Neural cell (in vitro differentiated cells): ENCODE results near the gene SDCBP2. TPM values are rescaled to one million over a fixed set of nuclear protein-coding genes. Genes with fewer than 3 reads are reported as not detected.

Experiments used
- H2AFZ ChIP-seq: fragments of 200-600, 300-800 bp; sonication (generic), shearing (Covaris generic); 2 replicates; pipeline ENCODE4 v1.6.0; 2014; ENCODE audit warnings: low read depth, mild to moderate bottlenecking, antibody characterized with exemption, low read length, moderate library complexity
- H3F3A ChIP-seq: fragments of 200-600 bp; shearing (Covaris generic); 2 replicates; pipeline ENCODE4 v1.6.1; 2016; ENCODE audit warnings: mild to moderate bottlenecking, moderate library complexity, mixed read lengths, antibody characterized with exemption, low read length; ENCODE audit not compliant: insufficient read depth, poor library complexity, severe bottlenecking
- H3K27ac ChIP-seq: fragments of 200-600, 300-800 bp; sonication (generic), shearing (Covaris generic); 2 replicates; pipeline ENCODE4 v1.5.1; 2014; ENCODE audit warnings: mild to moderate bottlenecking, low read length, moderate library complexity
- H3K27me3 ChIP-seq: fragments of 300-800, 200-600 bp; sonication (generic), shearing (Covaris generic); 2 replicates; pipeline ENCODE4 v1.6.0; 2014; ENCODE audit warnings: mild to moderate bottlenecking, low read depth, low read length, moderate library complexity; ENCODE audit not compliant: insufficient read depth
- H3K36me3 ChIP-seq: fragments of 300-800, 200-600 bp; sonication (generic), shearing (Covaris generic); 2 replicates; pipeline ENCODE4 v1.5.1; 2014; ENCODE audit warnings: mild to moderate bottlenecking, antibody characterized with exemption, low read length, moderate library complexity; ENCODE audit not compliant: insufficient read depth
- H3K4me2 ChIP-seq: fragments of 300-800, 200-600 bp; sonication (generic), shearing (Covaris generic); 2 replicates; pipeline ENCODE4 v1.6.0; 2014; ENCODE audit warnings: mild to moderate bottlenecking, low read length
- H3K4me3 ChIP-seq: fragments of 300-800, 200-600 bp; sonication (generic), shearing (Covaris generic); 2 replicates; pipeline ENCODE4 v1.5.1; 2014; ENCODE audit warnings: mild to moderate bottlenecking, low read length, moderate library complexity
- H3K79me2 ChIP-seq: fragments of 200-600 bp; shearing (Covaris generic); replicated peaks from 2 replicates; pipeline ENCODE4 v1.6.0; 2014; ENCODE audit warnings: mild to moderate bottlenecking, low read length, moderate library complexity; ENCODE audit not compliant: insufficient read depth
- H3K9ac ChIP-seq: fragments of 300-800, 200-600 bp; sonication (generic), shearing (Covaris generic); 2 replicates; pipeline ENCODE4 v1.6.1; 2016; ENCODE audit warnings: mild to moderate bottlenecking, low read length, mixed read lengths
- H3K9me2 ChIP-seq: fragments of 200-600 bp; shearing (Covaris generic); 2 replicates; pipeline ENCODE4 v1.6.1; 2016; ENCODE audit warnings: mild to moderate bottlenecking, low read length, mixed read lengths; ENCODE audit not compliant: insufficient read depth
- H3K9me3 ChIP-seq: fragments of 200-600, 300-800 bp; sonication (generic), shearing (Covaris generic); 2 replicates; pipeline ENCODE4 v1.6.1; 2016; ENCODE audit warnings: mild to moderate bottlenecking, mixed run types, low read length, moderate library complexity, mixed read lengths
- H4K20me1 ChIP-seq: fragments of 200-600 bp; shearing (Covaris generic); 2 replicates; pipeline ENCODE4 v1.6.1; 2016; ENCODE audit warnings: mild to moderate bottlenecking, mixed run types; ENCODE audit not compliant: insufficient read depth
- EP300 ChIP-seq: fragments of 450-650 bp; conservative IDR thresholded peaks from 2 replicates; pipeline ENCODE4 v1.6.1; 2014; ENCODE audit warnings: antibody characterized with exemption, mild to moderate bottlenecking, moderate library complexity; ENCODE audit not compliant: poor library complexity, severe bottlenecking
- EZH2 ChIP-seq: fragments of 200-600, 300-800 bp; shearing (Covaris generic), sonication (generic); IDR thresholded peaks from 2 replicates; pipeline ENCODE4 v1.6.1; 2014; ENCODE audit warnings: antibody characterized with exemption, low read length, borderline replicate concordance, mild to moderate bottlenecking; ENCODE audit not compliant: insufficient read depth, poor library complexity, severe bottlenecking
- MXI1 ChIP-seq: fragments of 450-650 bp; conservative IDR thresholded peaks from 2 replicates; pipeline ENCODE4 v1.6.1; 2014; ENCODE audit warnings: antibody characterized with exemption, mild to moderate bottlenecking; ENCODE audit not compliant: poor library complexity, severe bottlenecking
- POLR2AphosphoS5 ChIP-seq: IDR thresholded peaks from 2 replicates; pipeline ENCODE4 v1.6.1; 2012
- RAD21 ChIP-seq: fragments of 450-650 bp; conservative IDR thresholded peaks from 2 replicates; pipeline ENCODE4 v1.6.1; 2014; ENCODE audit warnings: antibody characterized with exemption, mild to moderate bottlenecking, moderate library complexity
- SMC3 ChIP-seq: fragments of 450-650 bp; conservative IDR thresholded peaks from 2 replicates; pipeline ENCODE4 v1.6.1; 2014; ENCODE audit warnings: antibody characterized with exemption, mild to moderate bottlenecking, moderate library complexity; ENCODE audit not compliant: poor library complexity
- TAF1 ChIP-seq: IDR thresholded peaks from 2 replicates; pipeline ENCODE4 v1.6.1; 2012; ENCODE audit warnings: low read depth
- polyA plus RNA-seq: library from polyadenylated mRNA; depleted of rRNA; stranded (reverse); fragments of >200 nt; gene quantifications from 2 replicates; pipeline ENCODE4 v1.2.3, GENCODE V29; 2014
- TF ChIP-seq, protein P1 (sequence below): IDR thresholded peaks from 2 replicates; pipeline ENCODE4 v1.6.1; 2012; ENCODE audit warnings: borderline replicate concordance
- TF ChIP-seq, protein P2 (sequence below): fragments of 450-650 bp; IDR thresholded peaks from 2 replicates; pipeline ENCODE4 v1.5.1; 2014; ENCODE audit warnings: antibody characterized with exemption, mild to moderate bottlenecking, moderate library complexity; ENCODE audit not compliant: poor library complexity, severe bottlenecking

Gene SDCBP2
- polyA plus RNA-seq, 1 donor from 2014 or later = 5.2 TPM

DNA sequence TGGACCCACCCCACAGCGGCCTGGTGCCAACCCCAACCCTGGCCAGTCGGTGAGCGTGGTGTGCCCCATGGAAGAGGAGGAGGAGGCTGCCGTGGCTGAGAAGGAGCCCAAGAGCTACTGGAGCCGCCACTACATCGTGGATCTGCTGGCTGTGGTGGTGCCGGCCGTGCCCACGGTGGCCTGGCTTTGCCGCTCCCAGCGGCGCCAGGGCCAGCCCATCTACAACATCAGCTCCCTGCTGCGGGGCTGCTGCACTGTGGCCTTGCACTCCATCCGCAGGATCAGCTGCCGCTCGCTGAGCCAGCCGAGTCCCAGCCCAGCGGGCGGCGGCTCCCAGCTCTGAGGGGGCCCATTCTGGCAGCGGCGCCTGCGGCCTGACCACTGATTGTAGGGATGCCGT, 23.2 kb downstream of the SDCBP2 start:
- Histone ChIP-seq H4K20me1 (no peaks in the 10 kb centered on the region), H2AFZ (no peak overlapping the region), H3K27me3 (no peaks in the 10 kb centered on the region), H3K4me2 (no peak overlapping the region), H3K36me3 (no peaks in the 10 kb centered on the region), H3K4me3 (no peak overlapping the region), H3K9me3 (no peaks in the 10 kb centered on the region), H3K27ac (no peak overlapping the region), H3K79me2 (no peaks in the 10 kb centered on the region), H3K9ac (no peak overlapping the region), H3F3A (no peaks in the 10 kb centered on the region), H3K9me2 (no peaks in the 10 kb centered on the region)
- TF ChIP-seq MXI1 = no peak
- TF ChIP-seq, protein P1, sequence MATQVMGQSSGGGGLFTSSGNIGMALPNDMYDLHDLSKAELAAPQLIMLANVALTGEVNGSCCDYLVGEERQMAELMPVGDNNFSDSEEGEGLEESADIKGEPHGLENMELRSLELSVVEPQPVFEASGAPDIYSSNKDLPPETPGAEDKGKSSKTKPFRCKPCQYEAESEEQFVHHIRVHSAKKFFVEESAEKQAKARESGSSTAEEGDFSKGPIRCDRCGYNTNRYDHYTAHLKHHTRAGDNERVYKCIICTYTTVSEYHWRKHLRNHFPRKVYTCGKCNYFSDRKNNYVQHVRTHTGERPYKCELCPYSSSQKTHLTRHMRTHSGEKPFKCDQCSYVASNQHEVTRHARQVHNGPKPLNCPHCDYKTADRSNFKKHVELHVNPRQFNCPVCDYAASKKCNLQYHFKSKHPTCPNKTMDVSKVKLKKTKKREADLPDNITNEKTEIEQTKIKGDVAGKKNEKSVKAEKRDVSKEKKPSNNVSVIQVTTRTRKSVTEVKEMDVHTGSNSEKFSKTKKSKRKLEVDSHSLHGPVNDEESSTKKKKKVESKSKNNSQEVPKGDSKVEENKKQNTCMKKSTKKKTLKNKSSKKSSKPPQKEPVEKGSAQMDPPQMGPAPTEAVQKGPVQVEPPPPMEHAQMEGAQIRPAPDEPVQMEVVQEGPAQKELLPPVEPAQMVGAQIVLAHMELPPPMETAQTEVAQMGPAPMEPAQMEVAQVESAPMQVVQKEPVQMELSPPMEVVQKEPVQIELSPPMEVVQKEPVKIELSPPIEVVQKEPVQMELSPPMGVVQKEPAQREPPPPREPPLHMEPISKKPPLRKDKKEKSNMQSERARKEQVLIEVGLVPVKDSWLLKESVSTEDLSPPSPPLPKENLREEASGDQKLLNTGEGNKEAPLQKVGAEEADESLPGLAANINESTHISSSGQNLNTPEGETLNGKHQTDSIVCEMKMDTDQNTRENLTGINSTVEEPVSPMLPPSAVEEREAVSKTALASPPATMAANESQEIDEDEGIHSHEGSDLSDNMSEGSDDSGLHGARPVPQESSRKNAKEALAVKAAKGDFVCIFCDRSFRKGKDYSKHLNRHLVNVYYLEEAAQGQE = no peak
- no peak for TF ChIP-seq RAD21
- no peak for TF ChIP-seq POLR2AphosphoS5
- no peak for TF ChIP-seq TAF1
- TF ChIP-seq, protein P2, sequence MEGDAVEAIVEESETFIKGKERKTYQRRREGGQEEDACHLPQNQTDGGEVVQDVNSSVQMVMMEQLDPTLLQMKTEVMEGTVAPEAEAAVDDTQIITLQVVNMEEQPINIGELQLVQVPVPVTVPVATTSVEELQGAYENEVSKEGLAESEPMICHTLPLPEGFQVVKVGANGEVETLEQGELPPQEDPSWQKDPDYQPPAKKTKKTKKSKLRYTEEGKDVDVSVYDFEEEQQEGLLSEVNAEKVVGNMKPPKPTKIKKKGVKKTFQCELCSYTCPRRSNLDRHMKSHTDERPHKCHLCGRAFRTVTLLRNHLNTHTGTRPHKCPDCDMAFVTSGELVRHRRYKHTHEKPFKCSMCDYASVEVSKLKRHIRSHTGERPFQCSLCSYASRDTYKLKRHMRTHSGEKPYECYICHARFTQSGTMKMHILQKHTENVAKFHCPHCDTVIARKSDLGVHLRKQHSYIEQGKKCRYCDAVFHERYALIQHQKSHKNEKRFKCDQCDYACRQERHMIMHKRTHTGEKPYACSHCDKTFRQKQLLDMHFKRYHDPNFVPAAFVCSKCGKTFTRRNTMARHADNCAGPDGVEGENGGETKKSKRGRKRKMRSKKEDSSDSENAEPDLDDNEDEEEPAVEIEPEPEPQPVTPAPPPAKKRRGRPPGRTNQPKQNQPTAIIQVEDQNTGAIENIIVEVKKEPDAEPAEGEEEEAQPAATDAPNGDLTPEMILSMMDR = no peak
- no peak for TF ChIP-seq EP300
- no peak for TF ChIP-seq EZH2
- no peak for TF ChIP-seq SMC3

DNA sequence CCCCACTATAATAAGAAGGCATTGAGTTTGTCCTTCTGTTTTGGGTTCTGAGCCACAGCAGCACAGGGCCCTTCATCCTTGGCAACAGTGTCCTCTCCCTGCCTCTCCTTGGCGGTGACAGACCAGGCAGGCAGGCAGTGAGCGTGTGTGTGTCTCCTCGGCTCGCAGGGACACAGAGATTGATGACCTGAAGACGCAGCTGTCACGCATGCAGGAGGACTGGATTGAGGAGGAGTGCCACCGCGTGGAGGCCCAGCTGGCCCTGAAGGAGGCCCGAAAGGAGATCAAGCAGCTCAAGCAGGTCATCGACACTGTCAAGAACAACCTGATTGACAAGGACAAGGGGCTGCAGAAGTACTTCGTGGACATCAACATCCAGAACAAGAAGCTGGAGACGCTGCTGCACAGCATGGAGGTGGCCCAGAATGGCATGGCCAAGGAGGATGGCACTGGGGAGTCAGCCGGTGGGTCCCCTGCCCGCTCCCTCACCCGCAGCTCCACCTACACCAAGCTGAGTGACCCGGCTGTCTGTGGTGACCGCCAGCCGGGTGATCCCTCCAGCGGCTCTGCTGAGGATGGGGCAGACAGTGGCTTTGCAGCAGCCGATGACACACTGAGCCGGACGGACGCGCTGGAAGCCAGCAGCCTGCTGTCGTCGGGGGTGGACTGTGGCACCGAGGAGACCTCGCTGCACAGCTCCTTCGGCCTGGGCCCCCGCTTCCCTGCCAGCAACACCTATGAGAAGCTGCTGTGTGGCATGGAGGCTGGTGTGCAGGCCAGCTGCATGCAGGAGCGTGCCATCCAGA, 24.0 kb downstream of the SDCBP2 start:
- Histone ChIP-seq H3K27ac (no peak overlapping the region), H3K9me3 (no peaks in the 10 kb centered on the region)

More for the DNA sequence above, 24.0 kb downstream of the SDCBP2 start:
- Histone ChIP-seq H3K27me3 (no peaks in the 10 kb centered on the region), H2AFZ (no peak overlapping the region), H3K9ac (no peak overlapping the region), H3K4me3 (no peak overlapping the region), H3K79me2 (no peaks in the 10 kb centered on the region), H4K20me1 (no peaks in the 10 kb centered on the region), H3F3A (no peaks in the 10 kb centered on the region), H3K9me2 (no peaks in the 10 kb centered on the region), H3K36me3 (no peaks in the 10 kb centered on the region), H3K4me2 (no peak overlapping the region)
- TF ChIP-seq EZH2 (no peak), TAF1 (no peak), RAD21 (no peak)
